ENCODE measurements around the gene ARHGAP4.

ARHGAP4 gene

GRCh38 chrX:153869473-153870287 is 56.4 kb downstream of the ARHGAP4 start:
- H3K4me3 ChIP-seq (ENCODE audit: control insufficient read depth, low read depth, low read length), result no peak overlapping the region
- DNase-seq (ENCODE audit: low read depth), result no peak
- no peak for TF ChIP-seq CTCF (IDR thresholded peaks at IDR 0.05; ENCODE audit: control insufficient read depth, insufficient read depth, low read depth, low read length, missing control alignments)

DNA sequence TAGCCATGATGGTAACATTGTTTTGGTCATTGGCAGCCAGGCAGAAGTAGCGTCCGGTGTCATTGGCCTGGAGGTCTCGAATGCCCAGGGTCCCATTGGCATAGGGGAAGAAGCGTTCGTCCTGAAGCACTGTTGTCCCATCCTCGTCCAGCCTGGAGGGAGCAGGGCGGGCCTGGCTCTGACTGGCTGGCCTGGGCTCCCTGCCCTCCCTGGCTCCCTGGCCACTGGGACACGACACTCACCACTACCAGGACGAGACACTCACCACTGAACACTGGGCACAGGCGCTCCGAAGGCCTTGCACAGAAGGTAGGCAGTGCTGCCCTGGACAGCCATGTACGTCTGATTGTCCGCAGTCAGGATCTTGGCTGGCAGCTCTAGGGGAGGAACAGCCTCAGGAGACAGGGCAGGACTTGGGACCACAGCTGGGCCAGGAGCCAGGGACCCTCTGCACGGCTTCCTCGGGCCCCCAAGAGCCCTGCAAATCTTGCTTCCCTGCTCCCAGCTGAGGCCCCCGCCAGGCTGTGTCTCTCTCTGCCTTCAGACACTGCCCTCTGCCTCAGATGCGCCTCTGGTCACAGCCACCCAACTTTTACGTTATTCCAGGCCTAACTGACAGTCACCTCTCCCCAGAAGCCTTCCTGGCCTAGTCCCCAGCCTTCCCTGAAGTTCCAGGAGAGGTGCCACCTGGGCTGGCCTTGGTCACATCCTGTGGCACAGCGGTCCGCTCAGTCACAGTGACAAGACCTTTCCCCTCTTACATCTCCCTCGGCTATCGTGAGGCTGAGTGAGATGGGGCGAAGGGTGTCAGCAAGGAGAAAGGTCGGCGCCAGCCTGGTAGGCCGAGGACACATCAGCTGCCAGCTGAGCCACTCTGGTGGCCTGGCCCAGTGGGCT is 57.2 kb downstream of the ARHGAP4 start:
- TF ChIP-seq CTCF (IDR thresholded peaks at IDR 0.05; ENCODE audit: control insufficient read depth, insufficient read depth, low read depth, low read length, missing control alignments), result no peak
- no peak for DNase-seq (ENCODE audit: low read depth)
- no peak overlapping the region for H3K4me3 ChIP-seq (ENCODE audit: control insufficient read depth, low read depth, low read length)

GRCh38 chrX:153867671-153868070 is 58.4 kb downstream of the ARHGAP4 start:
- no peak for TF ChIP-seq CTCF (IDR thresholded peaks at IDR 0.05; ENCODE audit: control insufficient read depth, insufficient read depth, low read depth, low read length, missing control alignments)
- no peak overlapping the region for H3K4me3 ChIP-seq (ENCODE audit: control insufficient read depth, low read depth, low read length)
- no peak for DNase-seq (ENCODE audit: low read depth)

GRCh38 chrX:153867139-153867538 is 58.9 kb downstream of the ARHGAP4 start:
- no peak for TF ChIP-seq CTCF (IDR thresholded peaks at IDR 0.05; ENCODE audit: control insufficient read depth, insufficient read depth, low read depth, low read length, missing control alignments)
- DNase-seq (ENCODE audit: low read depth), result no peak

DNA sequence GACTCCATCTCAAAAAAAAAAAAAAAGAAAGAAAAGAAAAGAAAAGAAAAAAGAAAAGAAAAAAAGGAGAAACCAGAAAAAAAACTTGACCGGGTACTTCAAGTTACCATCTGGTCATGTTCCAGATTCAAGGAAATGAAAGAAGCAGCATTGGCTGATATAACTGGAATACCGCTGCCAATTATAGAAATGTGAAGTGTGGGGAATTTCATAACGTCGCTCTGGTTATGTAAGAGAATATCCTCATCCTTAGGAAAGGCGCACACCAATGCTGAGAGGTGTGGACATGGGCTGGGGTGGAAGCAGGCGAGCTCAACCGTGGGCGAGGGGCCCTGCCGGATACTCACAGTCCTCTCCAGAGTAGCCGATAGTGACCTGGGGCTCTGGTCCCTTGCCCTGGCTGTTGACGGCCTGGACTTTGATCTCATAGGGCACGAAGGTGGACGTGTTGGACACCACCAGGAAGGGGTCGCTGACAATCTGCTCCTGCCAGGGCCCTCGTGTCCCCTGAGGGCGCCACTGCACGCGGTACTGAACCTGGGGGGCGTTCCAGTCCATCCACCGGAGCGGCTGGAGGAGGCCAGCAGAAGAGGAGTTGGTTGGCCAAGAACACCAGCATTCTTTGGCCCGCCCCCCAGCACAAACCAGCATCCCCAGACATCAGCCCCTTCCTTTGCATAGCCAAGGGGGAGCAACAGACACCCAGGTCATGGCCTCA is 59.6 kb downstream of the ARHGAP4 start:
- no peak for DNase-seq (ENCODE audit: low read depth)
- H3K4me3 ChIP-seq (ENCODE audit: control insufficient read depth, low read depth, low read length), result no peak overlapping the region
- TF ChIP-seq CTCF (IDR thresholded peaks at IDR 0.05; ENCODE audit: control insufficient read depth, insufficient read depth, low read depth, low read length, missing control alignments), result no peak

More at GRCh38 chrX:153867139-153867538, 58.9 kb downstream of the ARHGAP4 start:
- H3K4me3 ChIP-seq (ENCODE audit: control insufficient read depth, low read depth, low read length), result no peak overlapping the region

GRCh38 chrX:153865685-153866084 is 60.4 kb downstream of the ARHGAP4 start:
- no peak for TF ChIP-seq CTCF (IDR thresholded peaks at IDR 0.05; ENCODE audit: control insufficient read depth, insufficient read depth, low read depth, low read length, missing control alignments)
- no peak for DNase-seq (ENCODE audit: low read depth)
- H3K4me3 ChIP-seq (ENCODE audit: control insufficient read depth, low read depth, low read length), result no peak overlapping the region

All from AG09309 (cell line).